K562 (cell line): Measurements from ENCODE around the gene C1QTNF5. TPM values are rescaled to one million over a fixed set of nuclear protein-coding genes. Genes with fewer than 3 reads are reported as not detected.
A peak's percentile ranks its signal among the peaks of the same experiment; 100 is the strongest.

Experiments used
- HNRNPL ChIP-seq: fragments of 200-400 bp; formaldehyde crosslinking; IDR thresholded peaks from 2 replicates; pipeline ENCODE4 v1.6.1; 2017; ENCODE audit warnings: low read depth, mild to moderate bottlenecking, low read length
- MGA ChIP-seq: fragments of 450-650 bp; IDR thresholded peaks from 2 replicates; pipeline ENCODE4 v1.6.1; 2016; ENCODE audit warnings: mild to moderate bottlenecking, moderate library complexity
- polyA plus RNA-seq, 8 experiments: library from polyadenylated mRNA; depleted of rRNA in 4 of 8; stranded (reverse) in 5 of 8; unstranded in 3 of 8; fragments of >200 nt; fragmentation: Nextera tagmentation in 2 of 8; fragmentation: Illumina TruSeq in 1 of 8; extraction: Ambion mirVana in 2 of 8; extraction: Trizol in 1 of 8; gene quantifications; 2 replicates each; pipeline versions ENCODE4 v1.2.1 to v1.2.3, GENCODE V29; 2011 to 2014; ENCODE audit warnings: inconsistent platforms in 1 of 8, missing spikeins in 1 of 8
- total RNA-seq, 7 experiments: library from RNA; depleted of rRNA in 6 of 7; stranded (reverse); fragments of >200 nt in 6 of 7; fragmentation: Illumina TruSeq in 2 of 7; extraction: Trizol in 2 of 7; gene quantifications; 2 replicates each; pipeline versions ENCODE4 v1.2.1 to v1.2.3, GENCODE V29; 2011 to 2021; ENCODE audit warnings: low replicate concordance in 1 of 7

Gene C1QTNF5
- total and polyA plus RNA-seq, 9 of the 15 experiments (the other 6 are each of a cell fraction or from before 2014, with no cell fraction given), result 0.07 to 0.76 (median 0.24) TPM; not detected in 1

- TF ChIP-seq MGA (0 out of 2 replicates have a peak, but pooled peaks have one; percentile 17), HNRNPL (no peak)
Observed at GRCh38 chr11:119370486-119371046, 29.9 kb upstream of the C1QTNF5 start (continued).
